ENCODE results near the gene SLC30A4.

DNA sequence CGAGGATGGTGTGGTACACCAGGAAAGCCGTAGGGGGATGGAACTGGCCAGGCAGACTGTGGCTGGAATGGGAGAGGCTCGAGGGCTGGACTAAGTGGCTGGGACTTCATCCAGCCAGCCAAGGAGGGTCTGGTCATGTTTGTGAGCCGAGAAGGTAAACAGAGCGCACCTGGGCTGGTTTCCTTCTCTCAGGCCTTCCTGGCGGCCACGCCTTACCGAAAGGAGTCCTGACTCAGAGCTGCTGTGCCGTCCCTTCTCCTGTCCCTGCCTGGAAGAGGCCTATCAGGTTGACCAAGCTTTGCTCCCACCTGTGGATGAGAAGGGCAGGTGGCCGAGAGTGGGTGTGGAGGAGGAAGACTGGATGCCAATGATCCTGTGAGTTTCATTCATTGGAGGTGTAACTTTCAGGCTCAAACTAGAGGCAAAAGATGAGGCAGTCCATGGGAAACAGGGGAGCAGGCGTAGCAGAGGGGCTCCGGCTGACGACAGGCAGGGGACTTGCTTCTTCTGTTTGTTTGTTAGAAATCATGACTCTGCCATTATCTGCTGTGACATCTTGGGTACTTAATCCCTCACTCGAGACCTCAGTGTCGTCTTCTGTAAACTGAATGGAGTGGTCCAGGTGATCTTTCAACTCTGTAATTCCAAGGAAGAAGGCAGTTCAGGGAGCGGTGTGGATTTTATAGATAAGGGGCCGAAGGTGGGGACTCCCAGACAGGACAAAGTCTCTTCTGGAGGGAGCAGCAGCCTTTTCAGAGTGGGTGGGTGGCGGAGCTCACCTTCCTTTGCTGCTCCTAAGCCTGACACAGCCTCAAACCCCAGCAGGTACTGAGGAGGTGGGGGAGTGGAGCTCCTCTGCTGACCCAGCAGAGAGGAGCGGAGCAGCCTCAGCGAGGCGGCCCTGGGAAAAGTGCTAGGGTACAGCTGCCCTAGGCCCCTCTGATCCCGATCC lies 72.4 kb downstream of the SLC30A4 start:
- TF ChIP-seq GATA2 (IDR thresholded peaks at IDR 0.05; ENCODE audit: low read depth, low read length) (no peak), GATA3 (IDR thresholded peaks at IDR 0.05; ENCODE audit: low read depth, low read length) (no peak)
